PC-9 (cell line): ENCODE results near the gene PRKCB.

Experiments
- CTCF ChIP-seq: fragments of 200-600 bp; sonication (generic); conservative IDR thresholded peaks from 2 replicates; pipeline ENCODE4 v1.6.1; 2017; ENCODE audit warnings: mixed run types, antibody characterized with exemption, mild to moderate bottlenecking, moderate library complexity
- EZH2 ChIP-seq: fragments of 200-600 bp; sonication (generic); IDR thresholded peaks from 2 replicates; pipeline ENCODE4 v1.8.0; 2017; ENCODE audit warnings: antibody characterized with exemption, low read depth

DNA sequence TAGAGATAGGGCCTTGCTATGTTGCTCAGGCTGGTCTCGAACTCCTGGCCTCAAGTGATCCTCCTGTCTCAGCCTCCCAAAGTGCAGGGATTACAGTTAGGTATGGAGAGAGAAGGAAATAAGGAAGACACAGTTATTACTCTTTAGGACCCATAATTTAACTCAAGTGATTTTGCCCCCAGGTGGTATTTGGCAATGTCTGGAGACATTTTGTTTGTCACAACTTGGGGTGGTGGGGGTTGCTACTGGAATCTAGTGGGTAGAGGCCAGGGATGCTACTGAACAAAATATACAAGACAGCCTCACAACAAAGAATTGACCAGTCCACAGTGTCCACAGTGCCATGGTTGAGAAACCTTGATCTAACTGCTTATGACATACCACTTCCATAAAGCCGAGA is 64.1 kb downstream of the PRKCB start:
- TF ChIP-seq CTCF (no peak), EZH2 (no peak)
